Measurements from ENCODE around the gene GHRL.

DNA sequence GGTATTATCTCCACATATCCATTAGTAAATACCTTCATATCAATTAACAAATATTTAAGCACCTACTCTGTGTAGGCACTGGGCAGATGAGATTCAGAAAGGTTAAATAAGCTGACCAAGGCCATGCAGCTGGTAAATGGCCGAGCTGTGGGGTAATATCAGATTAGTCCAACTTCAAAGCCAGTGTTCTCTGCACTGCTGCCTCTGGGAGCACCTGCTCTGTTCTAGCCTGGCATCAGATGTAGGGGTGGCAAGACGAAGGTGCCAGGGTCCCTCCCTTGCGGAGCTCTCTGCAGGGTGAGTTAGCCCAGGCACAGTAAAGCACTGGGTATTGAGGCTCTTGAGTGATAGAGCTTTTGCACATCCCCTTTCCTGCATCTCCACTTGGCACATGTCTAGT, 39.0 kb downstream of the GHRL start:
- TF ChIP-seq, protein P1, sequence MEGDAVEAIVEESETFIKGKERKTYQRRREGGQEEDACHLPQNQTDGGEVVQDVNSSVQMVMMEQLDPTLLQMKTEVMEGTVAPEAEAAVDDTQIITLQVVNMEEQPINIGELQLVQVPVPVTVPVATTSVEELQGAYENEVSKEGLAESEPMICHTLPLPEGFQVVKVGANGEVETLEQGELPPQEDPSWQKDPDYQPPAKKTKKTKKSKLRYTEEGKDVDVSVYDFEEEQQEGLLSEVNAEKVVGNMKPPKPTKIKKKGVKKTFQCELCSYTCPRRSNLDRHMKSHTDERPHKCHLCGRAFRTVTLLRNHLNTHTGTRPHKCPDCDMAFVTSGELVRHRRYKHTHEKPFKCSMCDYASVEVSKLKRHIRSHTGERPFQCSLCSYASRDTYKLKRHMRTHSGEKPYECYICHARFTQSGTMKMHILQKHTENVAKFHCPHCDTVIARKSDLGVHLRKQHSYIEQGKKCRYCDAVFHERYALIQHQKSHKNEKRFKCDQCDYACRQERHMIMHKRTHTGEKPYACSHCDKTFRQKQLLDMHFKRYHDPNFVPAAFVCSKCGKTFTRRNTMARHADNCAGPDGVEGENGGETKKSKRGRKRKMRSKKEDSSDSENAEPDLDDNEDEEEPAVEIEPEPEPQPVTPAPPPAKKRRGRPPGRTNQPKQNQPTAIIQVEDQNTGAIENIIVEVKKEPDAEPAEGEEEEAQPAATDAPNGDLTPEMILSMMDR (IDR thresholded peaks at IDR 0.05; ENCODE audit: low read depth, low read length, poor library complexity, severe bottlenecking) = no peak
- TF ChIP-seq EZH2phosphoT487 (IDR thresholded peaks at IDR 0.05; ENCODE audit: borderline replicate concordance, low read length) = no peak
